ENCODE measurements around the gene BEX3. TPM values are rescaled to one million over a fixed set of nuclear protein-coding genes. Genes with fewer than 3 reads are reported as not detected.

BEX3 gene
- total and polyA plus RNA-seq, 8 donors, result 91.0 to 426 (median 372) TPM

DNA sequence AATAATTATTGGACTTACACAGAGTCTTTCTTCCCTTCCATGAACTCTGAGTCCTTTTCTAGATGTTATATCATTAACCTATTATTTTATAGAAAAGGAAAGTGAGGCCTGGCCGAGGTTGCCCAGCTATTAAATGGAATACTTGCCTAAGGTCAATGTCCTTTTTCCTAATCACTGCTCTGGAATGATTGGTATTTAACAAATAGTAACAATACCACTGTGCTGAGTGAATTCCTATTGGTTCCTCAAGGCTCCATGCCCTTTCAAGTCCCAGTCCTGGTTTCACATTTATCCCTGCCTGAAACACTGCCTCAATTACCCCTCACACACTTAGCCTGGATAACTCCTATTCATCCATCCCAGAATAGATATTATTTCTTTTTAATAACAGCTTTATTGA lies 13.9 kb upstream of the BEX3 start:
- no peak for DNase-seq
- H3K27ac ChIP-seq, result no peak overlapping the region
- TF ChIP-seq, protein P1, sequence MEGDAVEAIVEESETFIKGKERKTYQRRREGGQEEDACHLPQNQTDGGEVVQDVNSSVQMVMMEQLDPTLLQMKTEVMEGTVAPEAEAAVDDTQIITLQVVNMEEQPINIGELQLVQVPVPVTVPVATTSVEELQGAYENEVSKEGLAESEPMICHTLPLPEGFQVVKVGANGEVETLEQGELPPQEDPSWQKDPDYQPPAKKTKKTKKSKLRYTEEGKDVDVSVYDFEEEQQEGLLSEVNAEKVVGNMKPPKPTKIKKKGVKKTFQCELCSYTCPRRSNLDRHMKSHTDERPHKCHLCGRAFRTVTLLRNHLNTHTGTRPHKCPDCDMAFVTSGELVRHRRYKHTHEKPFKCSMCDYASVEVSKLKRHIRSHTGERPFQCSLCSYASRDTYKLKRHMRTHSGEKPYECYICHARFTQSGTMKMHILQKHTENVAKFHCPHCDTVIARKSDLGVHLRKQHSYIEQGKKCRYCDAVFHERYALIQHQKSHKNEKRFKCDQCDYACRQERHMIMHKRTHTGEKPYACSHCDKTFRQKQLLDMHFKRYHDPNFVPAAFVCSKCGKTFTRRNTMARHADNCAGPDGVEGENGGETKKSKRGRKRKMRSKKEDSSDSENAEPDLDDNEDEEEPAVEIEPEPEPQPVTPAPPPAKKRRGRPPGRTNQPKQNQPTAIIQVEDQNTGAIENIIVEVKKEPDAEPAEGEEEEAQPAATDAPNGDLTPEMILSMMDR (IDR thresholded peaks at IDR 0.05), result no peak
- no peaks in the 10 kb centered on the region for H3K27me3 ChIP-seq
- ATAC-seq, result no peak
- H3K4me1 ChIP-seq, result no peaks in the 10 kb centered on the region
- H3K4me3 ChIP-seq, result no peak overlapping the region
- no peaks in the 10 kb centered on the region for H3K9me3 ChIP-seq
- no peaks in the 10 kb centered on the region for H3K36me3 ChIP-seq
- intact Hi-C loops (cut with DNase I), result no loop called here

DNA sequence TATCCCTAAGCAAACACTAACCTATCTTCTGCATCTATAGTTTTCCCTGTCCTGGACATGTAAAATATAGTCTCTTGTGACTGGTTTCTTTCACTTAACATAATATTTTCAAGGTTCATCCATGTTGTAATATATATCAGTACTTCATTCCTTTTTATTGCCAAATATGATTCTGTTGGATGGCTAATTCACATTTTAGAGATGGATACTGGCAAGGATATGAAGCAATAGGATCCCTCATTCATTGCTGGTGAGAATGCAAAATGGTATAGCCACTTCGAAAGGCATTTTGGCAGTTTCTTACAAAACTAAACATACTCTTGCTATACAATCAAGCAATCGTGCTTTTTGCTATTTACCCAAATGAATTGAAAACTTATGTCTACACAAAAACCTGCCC lies 13.3 kb upstream of the BEX3 start:
- Histone ChIP-seq H3K27me3 (no peaks in the 10 kb centered on the region), H3K27ac (no peak overlapping the region), H3K9me3 (no peaks in the 10 kb centered on the region), H3K4me1 (no peaks in the 10 kb centered on the region), H3K4me3 (no peak overlapping the region), H3K36me3 (no peaks in the 10 kb centered on the region)
- DNase-seq, result no peak
- intact Hi-C loops (cut with DNase I), result no loop called here
- TF ChIP-seq, protein P1 (IDR thresholded peaks at IDR 0.05), result no peak
- no peak for ATAC-seq

- Histone ChIP-seq H3K4me3 (no peak overlapping the region), H3K4me1 (no peaks in the 10 kb centered on the region), H3K27me3 (no peaks in the 10 kb centered on the region), H3K9me3 (no peaks in the 10 kb centered on the region), H3K36me3 (no peaks in the 10 kb centered on the region), H3K27ac (no peak overlapping the region)
- intact Hi-C loops (cut with DNase I), result no loop called here
- TF ChIP-seq, protein P1 (IDR thresholded peaks at IDR 0.05), result no peak
- ATAC-seq (no peak), DNase-seq (no peak)
Observed at GRCh38 chrX:103367502-103367901, 8.8 kb upstream of the BEX3 start.

- TF ChIP-seq, protein P1 (IDR thresholded peaks at IDR 0.05), result no peak
- no peaks in the 10 kb centered on the region for H3K27me3 ChIP-seq
Observed at GRCh38 chrX:103369479-103369878, 6.9 kb upstream of the BEX3 start.

GRCh38 chrX:103372886-103373285 lies 3.5 kb upstream of the BEX3 start:
- TF ChIP-seq, protein P1 (IDR thresholded peaks at IDR 0.05), result no peak
- H3K27me3 ChIP-seq, result no peaks in the 10 kb centered on the region
- no peak for DNase-seq
- H3K36me3 ChIP-seq, result no peaks in the 10 kb centered on the region
- ATAC-seq, result no peak
- H3K4me3 ChIP-seq, result no peak overlapping the region
- intact Hi-C loops (cut with DNase I), result no loop called here
- H3K9me3 ChIP-seq, result no peaks in the 10 kb centered on the region
- H3K27ac ChIP-seq, result no peak overlapping the region
- no peaks in the 10 kb centered on the region for H3K4me1 ChIP-seq

More at GRCh38 chrX:103369479-103369878, 6.9 kb upstream of the BEX3 start:
- no peak overlapping the region for H3K4me3 ChIP-seq
- H3K9me3 ChIP-seq, result no peaks in the 10 kb centered on the region
- H3K4me1 ChIP-seq, result no peaks in the 10 kb centered on the region
- ATAC-seq, result no peak
- DNase-seq, result no peak
- no peak overlapping the region for H3K27ac ChIP-seq
- no peaks in the 10 kb centered on the region for H3K36me3 ChIP-seq
- intact Hi-C loops (cut with DNase I), result no loop called here
